ENCODE results near the gene RSBN1.

GRCh38 chr1:113855630-113856400 lies 43.5 kb upstream of the RSBN1 start:
- TF ChIP-seq, protein P1, sequence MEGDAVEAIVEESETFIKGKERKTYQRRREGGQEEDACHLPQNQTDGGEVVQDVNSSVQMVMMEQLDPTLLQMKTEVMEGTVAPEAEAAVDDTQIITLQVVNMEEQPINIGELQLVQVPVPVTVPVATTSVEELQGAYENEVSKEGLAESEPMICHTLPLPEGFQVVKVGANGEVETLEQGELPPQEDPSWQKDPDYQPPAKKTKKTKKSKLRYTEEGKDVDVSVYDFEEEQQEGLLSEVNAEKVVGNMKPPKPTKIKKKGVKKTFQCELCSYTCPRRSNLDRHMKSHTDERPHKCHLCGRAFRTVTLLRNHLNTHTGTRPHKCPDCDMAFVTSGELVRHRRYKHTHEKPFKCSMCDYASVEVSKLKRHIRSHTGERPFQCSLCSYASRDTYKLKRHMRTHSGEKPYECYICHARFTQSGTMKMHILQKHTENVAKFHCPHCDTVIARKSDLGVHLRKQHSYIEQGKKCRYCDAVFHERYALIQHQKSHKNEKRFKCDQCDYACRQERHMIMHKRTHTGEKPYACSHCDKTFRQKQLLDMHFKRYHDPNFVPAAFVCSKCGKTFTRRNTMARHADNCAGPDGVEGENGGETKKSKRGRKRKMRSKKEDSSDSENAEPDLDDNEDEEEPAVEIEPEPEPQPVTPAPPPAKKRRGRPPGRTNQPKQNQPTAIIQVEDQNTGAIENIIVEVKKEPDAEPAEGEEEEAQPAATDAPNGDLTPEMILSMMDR (IDR thresholded peaks at IDR 0.05) = no peak
- TF ChIP-seq TCF7L2 (IDR thresholded peaks at IDR 0.05; ENCODE audit: low read depth, low read length) = no peak
- no peak for TF ChIP-seq SIN3A (IDR thresholded peaks at IDR 0.05; ENCODE audit: borderline replicate concordance, insufficient read depth, low read depth, low read length)
- TF ChIP-seq POLR2AphosphoS5 (IDR thresholded peaks at IDR 0.05; ENCODE audit: low read depth, low read length) = no peak
